ENCODE results near the gene MVD. TPM values are rescaled to one million over a fixed set of nuclear protein-coding genes. Genes with fewer than 3 reads are reported as not detected.

Gene MVD
- total and polyA plus RNA-seq, 10 of the 15 experiments (the other 5 are each of a cell fraction or from before 2014, with no cell fraction given), result 5.0 to 147 (median 65.0) TPM

- H3K79me2 ChIP-seq (ENCODE audit: control insufficient read depth, insufficient read depth, low read length), result no peaks in the 10 kb centered on the region
- intact Hi-C loops (cut with micrococcal nuclease; ENCODE audit: unreplicated experiment), result no loop called here
- H3K4me1 ChIP-seq (ENCODE audit: control insufficient read depth, insufficient read depth, low read length), result peaks cover 11% of the 10 kb centered on the region
- ChIA-PET SMC1A (ENCODE audit: uncharacterized antibody, unreplicated experiment) (no interaction called here), POLR2A (no interaction called here), RAD21 (ENCODE audit: unreplicated experiment) (interaction anchor here (1.1 kb wide), 1 partner anchor 58 kb away, joined by 3 read pairs; no protein-coding TSS in a partner anchor), CTCF (interaction anchor here (1.1 to 1.6 kb wide), 3 partner anchors 60 to 586 kb away, joined by 3 to 5 read pairs (median 4); partner anchors contain the start of gene ZC3H18)
- H3K4me2 ChIP-seq (ENCODE audit: control insufficient read depth, insufficient read depth), result no peak overlapping the region
- DNase-seq (ENCODE audit: low read depth, low spot score) (no peak), FAIRE-seq (no peak), ATAC-seq (no peak)
- H3K27ac ChIP-seq (ENCODE audit: control insufficient read depth, insufficient read depth), result no peak overlapping the region
- BruUV-seq (replicated peaks), result no TSS peak
- WGBS (ENCODE audit: insufficient coverage, insufficient replicate concordance, low lambda C conversion rate, missing lambda C conversion rate), result 90% methylated on average over 9 of the region's 9 CpGs
- no peak overlapping the region for H2AFZ ChIP-seq (ENCODE audit: control insufficient read depth, low read depth, low read length)
- no peak overlapping the region for H3K4me3 ChIP-seq
- in situ Hi-C loops (cut with MboI), result no loop called here
- no peaks in the 10 kb centered on the region for H3K9me3 ChIP-seq (replicated peaks; ENCODE audit: control insufficient read depth, insufficient read depth, low read length)
- peaks cover 5 to 35% of the 10 kb centered on the region in 2 experiments; a peak in 3 of 4 replicates for H3K36me3 ChIP-seq (ENCODE audit: control insufficient read depth in 2 of 2, insufficient read depth in 2 of 2, low read length in 1 of 2)
- no peak overlapping the region for H3K9ac ChIP-seq (ENCODE audit: control insufficient read depth, insufficient read depth, low read length)
- H3K27me3 ChIP-seq (replicated peaks in 1 of 2; ENCODE audit: control insufficient read depth in 2 of 2, insufficient read depth in 2 of 2, low read length in 1 of 2), result no peaks in the 10 kb centered on the region
- H4K20me1 ChIP-seq (ENCODE audit: control insufficient read depth, insufficient read depth), result no peaks in the 10 kb centered on the region
- no peak for TF ChIP-seq ZBTB4 (CRISPR knock-in tag; IDR thresholded peaks at IDR 0.05)
- TF ChIP-seq BCLAF1 (IDR thresholded peaks at IDR 0.05), result no peak
- no peak for TF ChIP-seq NFYB (IDR thresholded peaks at IDR 0.05; ENCODE audit: insufficient read depth, low read depth, low read length)
- no peak for TF ChIP-seq ZBED1 (IDR thresholded peaks at IDR 0.05; ENCODE audit: borderline replicate concordance)
- no peak for TF ChIP-seq ZNF207 (IDR thresholded peaks at IDR 0.05; ENCODE audit: borderline replicate concordance)
- no peak for TF ChIP-seq IRF5 (IDR thresholded peaks at IDR 0.05; ENCODE audit: borderline replicate concordance)
- TF ChIP-seq PAX8 (IDR thresholded peaks at IDR 0.05), result no peak
- TF ChIP-seq FOXK2 (IDR thresholded peaks at IDR 0.05), result no peak
- no peak for TF ChIP-seq CTCF (IDR thresholded peaks at IDR 0.05 in 2 of 3, conservative IDR thresholded peaks at IDR 0.05 in 1 of 3; ENCODE audit: control insufficient read depth in 2 of 3, extremely low read depth in 1 of 3, insufficient read depth in 1 of 3, low read depth in 3 of 3, low read length in 3 of 3)
- TF ChIP-seq ZBTB11 (CRISPR knock-in tag; IDR thresholded peaks at IDR 0.05), result no peak
- no peak for TF ChIP-seq BACH1 (IDR thresholded peaks at IDR 0.05; ENCODE audit: borderline replicate concordance)
These were observed 33.1 kb downstream of the MVD start for GRCh38 chr16:88629835-88630234.

Data from GM12878 (cell line).